GM18858 (cell line): ENCODE data around the gene PRSS22.

Experiments used
- ATAC-seq: cut with Tn5 transposase; IDR thresholded peaks from one replicate; pipeline ENCODE4 v1.9.1; 2021; ENCODE audit not compliant: unreplicated experiment

PRSS22 gene

GRCh38 chr16:2852731-2853507, 5.1 kb downstream of the PRSS22 start:
- no peak for ATAC-seq

GRCh38 chr16:2852003-2852730, 5.8 kb downstream of the PRSS22 start:
- ATAC-seq = no peak

GRCh38 chr16:2848933-2849725, 8.8 kb downstream of the PRSS22 start:
- no peak for ATAC-seq

- no peak for ATAC-seq
Measured at GRCh38 chr16:2846511-2847310, 11.3 kb downstream of the PRSS22 start.

GRCh38 chr16:2845116-2845515, 12.9 kb downstream of the PRSS22 start:
- no peak for ATAC-seq

- ATAC-seq = no peak
Measured at GRCh38 chr16:2843526-2843925, 14.4 kb downstream of the PRSS22 start.

- no peak for ATAC-seq
Measured at GRCh38 chr16:2842340-2843000, 15.5 kb downstream of the PRSS22 start.

- no peak for ATAC-seq
Measured at GRCh38 chr16:2841606-2842339, 16.2 kb downstream of the PRSS22 start.

- ATAC-seq = no peak
Measured at GRCh38 chr16:2840914-2841313, 17.1 kb downstream of the PRSS22 start.

- no peak for ATAC-seq
Measured at GRCh38 chr16:2839650-2840450, 18.1 kb downstream of the PRSS22 start.

GRCh38 chr16:2838928-2839327, 19.0 kb downstream of the PRSS22 start:
- no peak for ATAC-seq

- no peak for ATAC-seq
Measured at GRCh38 chr16:2836646-2837508, 21.1 kb downstream of the PRSS22 start.

- ATAC-seq = no peak
Measured at GRCh38 chr16:2835638-2836493, 22.1 kb downstream of the PRSS22 start.

- no peak for ATAC-seq
Measured at GRCh38 chr16:2834968-2835367, 23.0 kb downstream of the PRSS22 start.

- ATAC-seq = no peak
Measured at GRCh38 chr16:2833776-2834175, 24.2 kb downstream of the PRSS22 start.

GRCh38 chr16:2831203-2831602, 26.8 kb downstream of the PRSS22 start:
- ATAC-seq = no peak

GRCh38 chr16:2830355-2830695, 27.6 kb downstream of the PRSS22 start:
- no peak for ATAC-seq
